NB4 (cell line): ENCODE results near the gene GLRA2.

ENCODE experiments used
- CTCF ChIP-seq: IDR thresholded peaks from one replicate; pipeline ENCODE4 v1.5.1; 2012; ENCODE audit warnings: low read depth, low read length
- MAX ChIP-seq: IDR thresholded peaks from 2 replicates; pipeline ENCODE4 v1.6.1; 2011; ENCODE audit warnings: low read depth, low read length
- POLR2A ChIP-seq: IDR thresholded peaks from 2 replicates; pipeline ENCODE4 v1.6.1; 2011; ENCODE audit warnings: mild to moderate bottlenecking; ENCODE audit not compliant: insufficient read length; ENCODE audit errors: extremely low read depth

DNA sequence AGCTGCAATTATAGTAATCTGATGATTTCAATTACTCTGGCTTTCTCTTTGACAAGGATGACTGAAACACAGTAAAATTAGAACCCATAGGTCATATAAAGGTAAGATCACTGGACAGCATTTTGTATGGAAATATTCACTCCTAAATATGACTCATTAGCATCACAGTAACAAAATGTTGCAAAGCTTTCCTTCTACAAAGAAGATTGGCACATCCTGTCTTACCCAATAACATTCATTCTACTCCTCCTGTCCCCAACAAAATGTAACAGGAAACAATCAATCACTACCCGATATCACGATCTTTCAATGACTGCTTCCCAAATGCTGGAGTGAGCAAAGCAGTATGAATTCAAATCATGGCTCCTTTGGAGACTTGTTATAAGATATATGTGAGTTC, 248.2 kb downstream of the GLRA2 start:
- TF ChIP-seq POLR2A (no peak), CTCF (no peak), MAX (no peak)
